ENCODE data around the gene HEATR9.

- TF ChIP-seq CTCF (IDR thresholded peaks at IDR 0.05; ENCODE audit: low read depth, low read length), result no peak
- no peak for TF ChIP-seq EZH2phosphoT487 (IDR thresholded peaks at IDR 0.05; ENCODE audit: low read depth)
Observed at GRCh38 chr17:35816723-35817122, 52.0 kb downstream of the HEATR9 start.
